Ishikawa (cell line): ENCODE data around the gene C5orf52.

Source experiments
- CEBPB ChIP-seq: IDR thresholded peaks from 2 replicates; pipeline ENCODE4 v1.6.1; 2012
- CREB1 ChIP-seq: IDR thresholded peaks from 2 replicates; pipeline ENCODE4 v1.6.1; 2012; ENCODE audit warnings: low read depth
- EGR1 ChIP-seq: IDR thresholded peaks from 2 replicates; pipeline ENCODE4 v1.6.1; 2012
- EP300 ChIP-seq: IDR thresholded peaks from 2 replicates; pipeline ENCODE4 v1.6.1; 2012; ENCODE audit warnings: borderline replicate concordance
- FOXM1 ChIP-seq: IDR thresholded peaks from 2 replicates; pipeline ENCODE4 v1.6.1; 2012; ENCODE audit warnings: low read depth, borderline replicate concordance
- MAX ChIP-seq: IDR thresholded peaks from 2 replicates; pipeline ENCODE4 v1.6.1; 2012
- NFIC ChIP-seq: IDR thresholded peaks from 2 replicates; pipeline ENCODE4 v1.6.1; 2012
- RAD21 ChIP-seq: IDR thresholded peaks from 2 replicates; pipeline ENCODE4 v1.6.1; 2012; ENCODE audit warnings: low read depth
- REST ChIP-seq: IDR thresholded peaks from 2 replicates; pipeline ENCODE4 v1.6.1; 2012; ENCODE audit warnings: low read depth, mild to moderate bottlenecking
- TAF1 ChIP-seq: IDR thresholded peaks from 2 replicates; pipeline ENCODE4 v1.6.1; 2012; ENCODE audit warnings: low read depth, mild to moderate bottlenecking
- TCF12 ChIP-seq: IDR thresholded peaks from 2 replicates; pipeline ENCODE4 v1.6.1; 2012; ENCODE audit warnings: low read depth
- TEAD4 ChIP-seq: IDR thresholded peaks from 2 replicates; pipeline ENCODE4 v1.6.1; 2012
- USF1 ChIP-seq: IDR thresholded peaks from 2 replicates; pipeline ENCODE4 v1.6.1; 2012
- YY1 ChIP-seq: IDR thresholded peaks from 2 replicates; pipeline ENCODE4 v1.6.1; 2012; ENCODE audit warnings: low read depth
- ZBTB7A ChIP-seq: IDR thresholded peaks from 2 replicates; pipeline ENCODE4 v1.6.1; 2012; ENCODE audit warnings: low read depth

C5orf52 gene

GRCh38 chr5:157640406-157641066, 30.8 kb upstream of the C5orf52 start:
- TF ChIP-seq YY1 (no peak), EGR1 (no peak), NFIC (no peak), ZBTB7A (no peak), CEBPB (no peak), TAF1 (no peak), TCF12 (no peak), RAD21 (no peak), REST (no peak), EP300 (no peak), MAX (no peak), FOXM1 (no peak), CREB1 (no peak), USF1 (no peak), TEAD4 (no peak)

GRCh38 chr5:157648275-157648990, 22.9 kb upstream of the C5orf52 start:
- TF ChIP-seq YY1 (no peak), USF1 (no peak), TAF1 (no peak)

- TF ChIP-seq EP300 (no peak), FOXM1 (no peak), CREB1 (no peak), RAD21 (no peak), TAF1 (no peak), USF1 (no peak), ZBTB7A (no peak), EGR1 (no peak), YY1 (no peak), MAX (no peak), REST (no peak), NFIC (no peak), TEAD4 (no peak), TCF12 (no peak), CEBPB (no peak)
Observed at GRCh38 chr5:157649101-157649500, 22.2 kb upstream of the C5orf52 start.

GRCh38 chr5:157650991-157651611, 20.2 kb upstream of the C5orf52 start:
- TF ChIP-seq MAX, result no peak
- TF ChIP-seq FOXM1, result no peak
- no peak for TF ChIP-seq TAF1
- TF ChIP-seq EGR1, result no peak
- no peak for TF ChIP-seq CEBPB
- no peak for TF ChIP-seq USF1
- no peak for TF ChIP-seq TEAD4
- no peak for TF ChIP-seq TCF12
- no peak for TF ChIP-seq NFIC
- no peak for TF ChIP-seq RAD21
- TF ChIP-seq EP300, result no peak
- no peak for TF ChIP-seq REST
- TF ChIP-seq ZBTB7A, result no peak
- TF ChIP-seq CREB1, result no peak
- TF ChIP-seq YY1, result no peak
